Frontal cortex (tissue), 4 donors: Measurements from ENCODE around the gene PHF19. TPM values are rescaled to one million over a fixed set of nuclear protein-coding genes. Genes with fewer than 3 reads are reported as not detected.

ENCODE experiments used
- DNase-seq, 2 donors: peaks; one replicate each; pipeline ENCODE4 v3.0.0; 2012; ENCODE audit warnings: low spot score in 2 of 2
- FAIRE-seq: peaks from 2 replicates; lab custom pipeline; 2012; peaks lifted over from hg19 to GRCh38; lab: Jason Lieb, UNC
- total RNA-seq: library from RNA; depleted of rRNA; stranded (reverse); fragments of >200 nt; gene quantifications from one replicate; pipeline ENCODE4 v1.2.3, GENCODE V29; 2014
- donor health status: control.
- donor health status: control.
- donor health status: control.

Gene PHF19
- total RNA-seq, 1 donor from 2014 or later: 3.7 TPM

DNA sequence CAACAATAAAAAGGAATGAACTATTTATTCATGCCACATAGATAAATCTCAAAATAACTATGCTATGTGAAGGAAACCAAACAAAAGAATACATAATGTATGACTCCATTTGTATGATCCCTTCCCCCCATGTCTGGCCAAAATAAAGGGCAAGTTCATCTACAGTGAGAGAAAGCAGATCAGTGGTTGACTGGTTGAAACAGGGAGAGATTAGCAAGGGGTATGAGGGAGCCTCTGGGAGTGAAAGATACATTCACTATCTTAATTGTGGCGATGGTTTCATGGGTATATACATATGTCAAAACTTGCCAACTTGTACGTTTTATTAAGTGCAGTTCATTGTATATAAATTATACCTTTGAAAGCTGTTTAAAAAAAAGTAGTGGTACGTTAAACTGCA lies 39.1 kb downstream of the PHF19 start:
- DNase-seq (no peak), FAIRE-seq (no peak)

DNA sequence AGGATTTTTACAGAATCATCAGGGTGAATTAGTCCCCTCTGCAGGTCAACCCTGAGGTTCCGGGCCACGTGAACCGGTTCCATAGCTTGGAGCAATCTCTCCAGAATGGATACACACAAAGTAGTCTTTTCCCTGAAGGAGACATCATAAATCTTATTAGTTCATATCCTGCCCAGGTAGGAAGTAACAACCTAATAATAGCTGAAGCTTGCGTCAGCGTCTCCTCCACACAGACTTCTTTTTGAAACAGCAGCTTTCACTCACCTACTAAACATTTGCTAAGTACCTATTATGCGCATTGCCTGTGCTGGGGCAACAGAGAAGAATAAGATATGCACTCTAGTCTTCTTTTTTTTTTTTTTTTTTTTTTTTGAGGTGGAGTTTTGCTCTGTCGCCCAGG lies 43.7 kb downstream of the PHF19 start:
- DNase-seq (no peak), FAIRE-seq (no peak)

DNA sequence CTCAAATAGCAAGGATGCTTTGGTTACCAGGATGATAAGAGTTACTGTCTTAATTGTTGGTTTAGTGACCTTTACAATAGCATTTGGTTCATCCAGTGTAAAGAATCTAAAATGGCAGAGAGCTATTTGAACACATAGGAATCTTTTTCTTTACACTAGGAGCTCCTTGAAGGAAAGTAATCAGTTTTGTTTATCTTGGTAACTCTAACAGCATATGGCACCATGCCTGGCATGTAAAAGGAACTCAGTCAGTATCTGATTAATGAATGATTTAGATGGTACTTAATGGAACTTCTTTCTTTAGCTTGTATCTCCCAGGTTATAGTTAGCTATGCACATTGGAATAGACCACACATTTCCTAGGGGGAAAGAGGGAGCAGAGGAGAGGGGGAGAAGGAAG lies 44.2 kb downstream of the PHF19 start:
- DNase-seq: no peak
- FAIRE-seq: no peak

DNA sequence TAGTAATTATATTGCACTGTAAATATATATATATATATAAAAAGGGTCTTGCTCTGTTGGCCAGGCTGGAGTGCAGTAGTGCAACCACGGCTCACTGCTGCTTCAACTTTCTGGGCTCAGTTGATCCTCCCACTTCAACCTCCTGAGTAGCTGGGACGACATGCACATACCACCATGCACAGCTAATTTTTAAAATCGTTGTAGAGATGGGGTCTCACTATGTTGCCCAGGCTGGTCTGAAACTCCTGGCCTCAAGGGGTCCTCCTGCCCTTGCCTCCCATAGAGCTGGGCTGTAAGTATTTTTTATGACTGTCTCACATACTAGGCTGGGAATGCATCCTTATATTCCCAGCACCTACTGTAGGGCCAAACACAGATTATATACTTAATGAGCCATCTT lies 46.1 kb downstream of the PHF19 start:
- DNase-seq (no peak), FAIRE-seq (no peak)

DNA sequence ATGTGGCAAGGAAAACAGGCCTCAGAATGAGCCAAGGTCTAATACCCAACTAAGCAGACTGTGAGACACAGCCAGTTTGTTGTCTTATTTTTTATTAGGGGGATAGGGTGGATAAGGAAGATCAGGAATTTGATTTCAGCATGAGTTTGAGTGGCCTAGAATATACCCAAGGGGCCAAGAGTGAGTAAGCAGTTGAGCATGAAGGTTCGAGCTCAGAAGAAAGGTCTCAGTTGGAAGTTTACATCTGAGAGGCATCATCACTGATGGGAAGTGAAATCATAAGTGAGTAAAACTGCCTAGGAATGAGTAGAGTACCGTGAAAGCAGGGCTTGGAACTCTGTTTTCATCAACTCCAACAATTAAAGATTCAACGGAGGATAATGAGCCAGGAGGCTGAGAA lies 46.8 kb downstream of the PHF19 start:
- no peak for FAIRE-seq

DNA sequence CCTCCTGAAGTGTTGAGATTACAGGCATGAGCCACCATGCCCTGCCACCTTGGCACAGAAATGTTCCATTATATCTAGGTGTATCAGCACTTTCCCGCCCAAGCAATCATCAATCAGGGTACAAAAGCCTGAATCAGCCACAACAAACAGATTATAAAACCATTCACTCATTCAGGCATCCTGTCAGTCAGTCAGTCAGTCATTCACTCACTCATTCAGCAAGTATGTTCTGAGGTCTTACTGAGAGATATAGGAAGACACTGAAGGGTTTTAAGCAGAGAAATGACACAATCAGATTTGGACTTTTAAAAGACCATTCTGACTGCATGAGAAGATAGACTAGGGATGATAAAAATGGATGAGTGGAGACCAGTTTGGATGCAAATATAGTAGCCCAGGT lies 47.3 kb downstream of the PHF19 start:
- FAIRE-seq: no peak

More for the DNA sequence above, 46.8 kb downstream of the PHF19 start:
- no peak for DNase-seq

DNA sequence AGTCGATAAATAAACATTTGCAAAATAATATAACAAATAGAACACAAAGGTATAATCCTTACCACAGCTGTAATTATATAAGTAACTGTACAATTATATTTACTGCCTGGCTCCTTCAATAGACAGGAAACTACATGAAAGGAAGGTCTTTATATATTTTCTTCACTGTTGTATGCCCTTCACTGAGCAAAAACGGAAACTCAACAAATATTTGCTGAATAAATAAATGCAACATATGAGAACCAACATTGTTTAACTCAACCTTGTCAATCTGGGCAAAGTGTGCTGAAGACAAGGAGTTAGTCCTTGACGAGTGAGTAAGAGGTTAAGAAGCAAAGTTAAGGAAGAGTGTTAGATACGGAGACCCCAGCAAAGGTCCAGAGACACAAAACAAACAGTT lies 56.9 kb downstream of the PHF19 start:
- DNase-seq (no peak), FAIRE-seq (no peak)

More for the DNA sequence above, 47.3 kb downstream of the PHF19 start:
- DNase-seq: no peak

DNA sequence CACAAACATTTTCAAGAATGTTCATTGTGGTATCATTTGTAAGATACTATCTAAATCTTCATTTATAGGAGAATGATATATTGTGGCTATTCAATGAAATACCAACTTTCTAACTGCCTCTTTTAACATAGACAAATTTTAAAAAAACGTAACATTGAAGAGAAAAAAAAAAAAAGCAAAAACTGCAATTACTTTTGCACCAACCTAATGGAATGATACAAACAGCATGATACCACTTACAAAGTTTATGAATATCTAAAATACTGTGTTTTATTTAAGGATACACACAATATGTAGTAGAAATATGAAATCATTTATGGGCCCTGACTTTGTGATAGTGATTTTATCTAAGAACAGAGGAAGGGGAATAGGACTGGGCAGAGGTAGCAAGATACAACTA lies 58.4 kb downstream of the PHF19 start:
- FAIRE-seq (no peak), DNase-seq (no peak)

DNA sequence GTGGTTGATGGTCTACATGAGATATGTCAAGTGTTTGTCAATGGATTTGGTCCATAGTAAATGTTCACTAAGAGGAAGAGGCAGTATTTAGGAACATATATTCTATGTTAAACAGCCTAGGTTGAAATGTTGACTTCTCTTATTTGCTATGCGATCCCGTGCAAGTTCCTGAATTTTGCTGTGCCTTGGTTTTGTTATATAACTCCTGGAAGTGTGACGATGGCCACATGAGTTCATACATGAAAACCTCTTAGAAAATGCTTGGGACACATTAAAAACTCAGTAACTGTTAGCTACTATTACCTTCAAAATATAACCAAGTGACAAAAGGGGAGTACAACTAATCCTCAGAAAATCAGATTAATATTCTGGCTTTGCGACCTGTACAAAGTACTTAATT lies 61.9 kb downstream of the PHF19 start:
- DNase-seq (no peak), FAIRE-seq (no peak)

DNA sequence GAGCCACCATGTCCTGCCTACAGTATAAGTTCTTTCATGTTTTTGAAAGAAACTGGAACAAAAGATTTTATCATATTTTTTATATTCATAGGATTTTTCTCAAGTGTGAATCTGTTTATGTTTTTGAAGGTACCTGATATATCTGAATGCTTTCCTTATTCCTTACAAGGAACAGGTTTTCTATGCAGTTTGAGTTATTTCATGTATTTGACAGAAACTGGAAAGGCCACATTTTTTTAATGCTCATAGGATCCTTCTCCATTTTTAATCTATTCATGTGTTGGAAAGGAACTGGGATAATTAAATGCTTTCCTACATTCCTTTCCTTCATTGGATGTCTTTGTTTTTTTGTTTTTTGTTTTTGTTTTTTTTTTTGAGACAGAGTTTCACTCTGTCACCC lies 68.1 kb downstream of the PHF19 start:
- FAIRE-seq (no peak), DNase-seq (no peak)

DNA sequence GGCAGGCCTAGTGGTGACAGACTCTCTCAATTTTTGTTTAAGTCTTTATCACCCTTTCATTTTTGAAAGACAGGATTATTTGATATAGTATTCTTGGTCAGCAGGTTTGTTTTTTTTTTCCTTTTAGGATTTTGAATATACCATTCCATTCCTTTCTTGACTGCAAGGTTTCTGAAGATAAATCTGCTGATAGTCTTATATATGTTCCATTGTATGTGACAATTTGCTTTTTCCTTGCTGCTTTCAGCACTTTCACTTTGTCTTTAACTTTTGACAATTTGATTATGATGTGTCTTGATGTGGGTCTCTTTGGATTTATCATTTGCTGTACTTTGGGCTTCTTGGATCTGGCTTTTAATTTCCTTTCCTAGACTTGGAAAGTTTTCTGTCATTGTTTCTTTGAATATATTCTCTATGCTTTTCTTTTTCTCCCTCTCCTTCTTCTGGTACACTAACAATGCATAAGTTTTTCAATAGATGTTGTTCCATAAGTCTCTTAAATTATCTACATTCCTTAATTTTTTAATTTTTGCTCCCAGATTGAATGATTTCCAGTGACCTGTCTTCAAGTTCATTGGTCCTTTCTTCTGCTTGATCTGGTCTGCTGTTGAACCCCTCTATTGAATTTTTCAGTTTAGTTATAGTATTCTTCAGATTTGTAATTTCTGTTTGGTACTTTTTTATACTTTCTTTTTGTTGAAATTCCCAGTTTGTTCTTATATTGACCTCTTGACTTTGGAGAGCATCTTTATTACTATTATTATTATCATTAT lies 69.2 kb downstream of the PHF19 start:
- no peak for DNase-seq
- no peak for FAIRE-seq

Other genes with a start within 250 kb of the PHF19 start
- 59.5 TPM for gene MEGF9, start 162.7 kb downstream of the PHF19 start, total RNA-seq
- gene FBXW2, start 83.8 kb downstream of the PHF19 start, total RNA-seq: 39.9 TPM
- gene PSMD5, start 34.3 kb downstream of the PHF19 start, total RNA-seq: 31.0 TPM
- 1.6 TPM for gene TRAF1, start 49.6 kb upstream of the PHF19 start, total RNA-seq
- 7.7 TPM for gene C5, start 173.1 kb upstream of the PHF19 start, total RNA-seq
- gene CNTRL, start 197.8 kb upstream of the PHF19 start, total RNA-seq: 14.7 TPM